Activated T-cell treated with anti-CD3 and anti-CD28 coated beads, Interleukin-2, amount 50 U/mL, for 4 hours (primary cell): ENCODE data around the gene ITGB3BP. TPM values are rescaled to one million over a fixed set of nuclear protein-coding genes. Genes with fewer than 3 reads are reported as not detected.

ENCODE experiments used
- ATAC-seq, 2 donors: fragments of 200-7000 bp; cut with Tn5 transposase; one replicate each; pipeline ENCODE4 v1.10.0; 2021
- DNase-seq: peaks from one replicate; pipeline ENCODE4 v3.0.0-alpha.2; 2020
- H3K27me3 Mint-ChIP-seq: one replicate; pipeline ENCODE4 v1.8.0; 2021; ENCODE audit warnings: low read depth, mixed read lengths
- H3K36me3 Mint-ChIP-seq: one replicate; pipeline ENCODE4 v1.8.0; 2022; ENCODE audit warnings: mixed read lengths; ENCODE audit not compliant: insufficient read depth
- H3K4me1 Mint-ChIP-seq: one replicate; pipeline ENCODE4 v1.8.0; 2021; ENCODE audit warnings: low read depth, mixed read lengths
- H3K4me3 Mint-ChIP-seq: one replicate; pipeline ENCODE4 v1.8.0; 2021; ENCODE audit warnings: mild to moderate bottlenecking, moderate library complexity, mixed read lengths
- H3K9me3 Mint-ChIP-seq: one replicate; pipeline ENCODE4 v1.8.0; 2021; ENCODE audit warnings: mixed read lengths
- total RNA-seq, 3 donors: library from RNA; stranded (reverse); gene quantifications; one replicate each; pipeline ENCODE4 v1.2.1, GENCODE V29; 2021

Gene ITGB3BP
- total RNA-seq, 3 donors from 2014 or later, result 29.7 to 33.8 (median 32.9) TPM

- H3K4me1 Mint-ChIP-seq, result peaks cover 1% of the 10 kb centered on the region
- DNase-seq (no peak), ATAC-seq (no peak)
- H3K36me3 Mint-ChIP-seq, result peaks cover 46% of the 10 kb centered on the region
- H3K4me3 Mint-ChIP-seq, result no peak overlapping the region
- H3K27me3 Mint-ChIP-seq, result no peaks in the 10 kb centered on the region
- no peaks in the 10 kb centered on the region for H3K9me3 Mint-ChIP-seq
Measured at GRCh38 chr1:63418101-63418500, 104.9 kb downstream of the ITGB3BP start.

GRCh38 chr1:63414691-63415365 is 108.2 kb downstream of the ITGB3BP start:
- no peak for DNase-seq
- Mint-ChIP-seq H3K27me3 (no peaks in the 10 kb centered on the region), H3K9me3 (no peaks in the 10 kb centered on the region), H3K4me1 (peaks cover 1% of the 10 kb centered on the region), H3K36me3 (peaks cover 50% of the 10 kb centered on the region), H3K4me3 (no peak overlapping the region)
- no peak for ATAC-seq

- H3K9me3 Mint-ChIP-seq, result no peaks in the 10 kb centered on the region
- peaks cover 1% of the 10 kb centered on the region for H3K4me1 Mint-ChIP-seq
- no peaks in the 10 kb centered on the region for H3K27me3 Mint-ChIP-seq
- ATAC-seq (no peak), DNase-seq (no peak)
- no peak overlapping the region for H3K4me3 Mint-ChIP-seq
- H3K36me3 Mint-ChIP-seq, result peaks cover 53% of the 10 kb centered on the region
Measured at GRCh38 chr1:63413394-63413793, 109.6 kb downstream of the ITGB3BP start.

GRCh38 chr1:63411066-63411465 is 112.0 kb downstream of the ITGB3BP start:
- DNase-seq, result no peak
- no peaks in the 10 kb centered on the region for H3K9me3 Mint-ChIP-seq
- ATAC-seq, result no peak
- H3K4me3 Mint-ChIP-seq, result no peak overlapping the region
- peaks cover 1% of the 10 kb centered on the region for H3K4me1 Mint-ChIP-seq
- no peaks in the 10 kb centered on the region for H3K27me3 Mint-ChIP-seq
- H3K36me3 Mint-ChIP-seq, result peaks cover 51% of the 10 kb centered on the region

DNA sequence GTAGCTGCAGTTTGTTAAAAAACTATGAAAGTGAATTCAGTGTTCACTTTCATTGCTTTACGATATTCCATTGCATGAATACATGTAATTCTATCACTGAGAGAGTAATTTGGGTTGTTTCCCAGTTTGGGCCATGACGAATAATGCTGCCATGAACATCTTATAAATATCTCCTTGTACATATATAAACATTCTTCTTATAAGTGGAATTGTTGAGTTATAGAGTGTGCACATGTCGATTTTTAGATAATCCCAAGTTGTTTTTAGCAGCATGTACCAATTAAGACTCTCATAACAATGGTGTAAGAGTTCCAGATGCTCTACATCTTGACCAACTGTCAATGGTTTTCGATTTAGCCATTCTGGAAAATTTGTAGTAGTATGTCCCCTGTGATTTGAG is 114.7 kb downstream of the ITGB3BP start:
- DNase-seq, result no peak
- no peaks in the 10 kb centered on the region for H3K4me1 Mint-ChIP-seq
- peaks cover 53% of the 10 kb centered on the region for H3K36me3 Mint-ChIP-seq
- no peak for ATAC-seq
- H3K9me3 Mint-ChIP-seq, result no peaks in the 10 kb centered on the region
- H3K4me3 Mint-ChIP-seq, result no peak overlapping the region
- no peaks in the 10 kb centered on the region for H3K27me3 Mint-ChIP-seq

DNA sequence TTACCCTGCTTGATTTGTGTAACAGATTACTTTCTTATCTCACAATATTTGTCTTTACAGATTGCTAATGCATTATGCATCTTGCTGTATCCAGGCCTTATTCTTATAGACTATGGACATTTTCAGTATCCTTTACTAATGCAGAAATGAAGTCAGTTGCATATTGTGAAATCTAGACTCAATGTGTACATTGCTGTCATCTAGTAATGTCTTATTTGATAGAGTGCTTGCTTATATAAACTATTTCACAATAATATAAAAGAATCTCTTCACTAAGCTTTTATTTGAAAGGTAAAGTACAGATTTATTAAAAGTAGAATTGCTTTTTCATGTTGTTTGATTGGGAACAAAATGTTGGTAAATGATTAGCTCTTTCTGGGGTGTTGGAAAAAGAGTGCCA is 116.0 kb downstream of the ITGB3BP start:
- Mint-ChIP-seq H3K4me3 (no peak overlapping the region), H3K4me1 (no peaks in the 10 kb centered on the region), H3K36me3 (peaks cover 47% of the 10 kb centered on the region), H3K27me3 (no peaks in the 10 kb centered on the region), H3K9me3 (no peaks in the 10 kb centered on the region)
- no peak for ATAC-seq
- DNase-seq, result no peak

GRCh38 chr1:63405987-63406386 is 117.0 kb downstream of the ITGB3BP start:
- Mint-ChIP-seq H3K27me3 (no peaks in the 10 kb centered on the region), H3K4me1 (no peaks in the 10 kb centered on the region), H3K4me3 (no peak overlapping the region), H3K9me3 (no peaks in the 10 kb centered on the region), H3K36me3 (peaks cover 39% of the 10 kb centered on the region)
- no peak for DNase-seq
- ATAC-seq, result no peak

GRCh38 chr1:63405021-63405420 is 118.0 kb downstream of the ITGB3BP start:
- H3K36me3 Mint-ChIP-seq, result peaks cover 39% of the 10 kb centered on the region
- no peaks in the 10 kb centered on the region for H3K27me3 Mint-ChIP-seq
- ATAC-seq (no peak), DNase-seq (no peak)
- H3K4me3 Mint-ChIP-seq, result no peak overlapping the region
- H3K4me1 Mint-ChIP-seq, result no peaks in the 10 kb centered on the region
- no peaks in the 10 kb centered on the region for H3K9me3 Mint-ChIP-seq

DNA sequence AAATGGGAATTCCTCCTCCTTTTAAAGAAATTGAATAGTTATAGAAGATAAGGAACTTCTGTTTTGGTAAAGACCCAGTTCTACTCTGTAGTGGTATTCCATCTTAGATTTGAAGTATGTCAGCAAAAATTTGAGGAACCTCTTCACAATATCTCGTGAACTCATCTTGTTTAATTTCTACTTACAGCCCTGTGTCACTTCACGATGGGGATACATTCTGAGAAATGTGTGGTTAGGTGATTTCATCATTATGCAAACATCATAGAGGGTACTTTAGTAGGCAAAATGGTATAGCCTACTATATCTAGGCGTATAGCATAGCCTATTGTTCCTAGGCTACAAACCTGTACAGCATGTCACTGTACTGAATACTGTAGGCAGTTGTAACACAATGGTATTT is 119.6 kb downstream of the ITGB3BP start:
- Mint-ChIP-seq H3K9me3 (no peaks in the 10 kb centered on the region), H3K36me3 (peaks cover 34% of the 10 kb centered on the region), H3K4me1 (no peaks in the 10 kb centered on the region), H3K4me3 (no peak overlapping the region), H3K27me3 (no peaks in the 10 kb centered on the region)
- DNase-seq, result no peak
- ATAC-seq, result no peak

DNA sequence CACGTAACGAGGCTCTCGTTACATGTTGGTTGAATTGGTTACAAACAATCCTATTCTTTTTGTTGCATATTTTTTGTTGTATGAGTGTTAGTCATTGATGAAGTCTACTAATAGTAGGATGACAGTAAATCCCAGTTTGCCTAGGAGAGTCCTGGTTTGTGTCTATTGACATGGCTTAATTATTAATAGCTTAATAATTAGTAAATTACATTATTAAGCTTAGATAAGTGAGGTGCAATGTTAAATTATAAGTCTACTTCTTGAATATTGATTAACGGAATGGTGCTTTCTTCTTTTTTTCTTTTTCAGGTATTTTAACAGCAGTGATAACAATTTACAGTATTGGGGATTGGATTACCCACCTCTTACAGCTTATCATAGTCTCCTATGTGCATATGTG is 121.1 kb downstream of the ITGB3BP start:
- H3K27me3 Mint-ChIP-seq, result no peaks in the 10 kb centered on the region
- H3K4me1 Mint-ChIP-seq, result no peaks in the 10 kb centered on the region
- ATAC-seq (no peak), DNase-seq (no peak)
- H3K9me3 Mint-ChIP-seq, result no peaks in the 10 kb centered on the region
- peaks cover 31% of the 10 kb centered on the region for H3K36me3 Mint-ChIP-seq
- H3K4me3 Mint-ChIP-seq, result no peak overlapping the region

Other genes with a start within 250 kb of the ITGB3BP start
- not detected for gene FOXD3, start 200.7 kb downstream of the ITGB3BP start, total RNA-seq
- gene ALG6, start 155.6 kb downstream of the ITGB3BP start, total RNA-seq, result 10 to 100 TPM; 13.8 to 16.6 (median 15.3) TPM
- gene EFCAB7, start 300 bp upstream of the ITGB3BP start, total RNA-seq, result 1 to 10 TPM; 4.3 to 6.9 (median 6.8) TPM
- gene PGM1, start 70.2 kb upstream of the ITGB3BP start, total RNA-seq, result 10 to 100 TPM; 21.0 to 25.6 (median 23.8) TPM